GM21381 (cell line): ENCODE measurements around the gene FAM217A.
"Not testable (repeated sequence)": the region's sequence is repeated elsewhere in the genome, so short reads cannot be mapped to it uniquely, and the experiment has no call there.

ENCODE experiments used
- ATAC-seq: cut with Tn5 transposase; IDR thresholded peaks from one replicate; pipeline ENCODE4 v1.9.1; 2021; ENCODE audit warnings: mild to moderate bottlenecking, moderate library complexity; ENCODE audit not compliant: unreplicated experiment

The FAM217A gene, protein sequence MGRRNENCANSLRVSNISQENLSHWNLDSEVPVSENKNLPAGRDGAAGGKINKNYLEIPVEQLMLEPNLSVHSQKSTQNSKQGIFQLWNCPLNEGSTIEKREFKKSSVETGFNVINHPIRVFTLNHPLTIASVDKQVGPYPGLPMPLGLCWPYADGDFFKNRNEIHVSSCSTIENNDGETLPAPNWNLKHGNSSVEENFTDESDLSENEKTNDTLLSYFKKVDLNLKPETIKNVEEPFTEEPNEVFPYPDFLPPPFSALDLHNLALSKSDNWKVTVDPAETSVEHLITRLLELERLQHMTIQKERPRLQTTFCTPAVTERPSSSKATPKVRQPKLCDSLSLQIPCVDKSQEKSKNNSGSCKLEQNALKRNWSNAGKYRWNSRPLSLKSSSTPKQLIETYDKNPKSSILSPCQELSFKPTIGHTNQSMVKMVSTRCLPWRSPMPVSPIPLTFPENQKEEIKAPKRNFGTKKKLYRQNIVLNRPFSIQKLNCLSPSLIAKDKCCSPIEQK

DNA sequence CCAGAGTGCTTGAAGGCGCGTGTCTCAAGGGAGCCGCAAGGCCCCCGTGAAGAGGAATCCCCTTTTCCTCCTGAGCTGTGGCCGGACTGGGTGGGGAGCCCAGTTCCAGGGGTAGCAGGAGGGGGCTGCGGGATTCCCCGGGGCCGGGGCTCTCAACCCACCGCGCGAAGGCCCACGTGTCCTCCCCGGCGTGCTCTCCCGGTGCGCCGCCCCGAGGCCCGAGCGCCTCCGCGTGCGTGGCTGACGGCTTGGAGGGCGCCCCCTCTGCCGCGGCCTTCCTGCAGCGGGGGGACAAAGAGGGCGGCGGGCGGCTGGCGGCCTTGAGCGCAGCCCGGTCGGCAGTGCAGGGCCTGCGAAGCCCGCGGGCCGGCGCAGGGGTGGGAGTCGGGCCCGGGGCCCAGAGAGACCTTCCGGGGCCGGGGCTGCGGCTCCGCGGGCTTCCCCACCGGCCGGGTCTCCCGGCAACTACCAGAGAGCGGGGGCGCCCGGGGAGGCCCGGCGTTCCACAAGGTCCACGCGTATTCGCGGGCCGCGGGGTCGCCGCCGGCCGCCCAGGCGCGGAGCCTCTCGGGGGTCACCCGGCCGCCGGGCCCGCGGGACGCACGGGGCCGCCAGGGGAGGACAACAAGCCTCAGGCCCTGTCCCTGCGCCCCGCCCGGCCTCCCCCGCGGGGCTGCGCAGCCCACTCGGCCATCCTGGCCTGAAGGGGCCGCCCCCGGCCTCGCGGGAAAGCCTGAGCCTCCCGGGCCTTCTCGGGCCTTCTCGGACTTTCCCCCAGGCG lies at the start of gene FAM217A:
FAM217A (minus strand) TSS at position 447 of the 781 bp plus-strand sequence. CDS start 1,723 bp downstream, outside the sequence.
- ATAC-seq: no peak

DNA sequence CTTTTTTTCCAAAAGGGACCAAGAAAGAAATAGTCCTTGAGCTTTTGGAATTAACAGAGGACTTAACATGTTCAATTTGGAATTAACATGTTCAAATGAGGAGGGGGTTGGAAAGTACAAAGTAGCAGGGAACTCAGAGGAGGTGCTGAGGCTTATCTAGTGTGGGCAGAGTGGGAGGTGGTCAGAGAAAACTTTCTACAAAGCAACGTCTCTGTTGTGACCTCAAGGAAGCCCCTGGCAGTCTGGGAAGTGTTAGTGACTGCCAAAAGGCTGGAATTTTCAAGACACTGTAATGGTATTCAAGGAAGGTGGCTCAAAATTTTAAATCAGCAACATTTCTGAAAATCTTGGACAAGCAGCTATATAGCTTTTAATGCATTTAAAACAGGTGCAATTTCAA lies 49.1 kb upstream of the FAM217A start:
- no peak for ATAC-seq

DNA sequence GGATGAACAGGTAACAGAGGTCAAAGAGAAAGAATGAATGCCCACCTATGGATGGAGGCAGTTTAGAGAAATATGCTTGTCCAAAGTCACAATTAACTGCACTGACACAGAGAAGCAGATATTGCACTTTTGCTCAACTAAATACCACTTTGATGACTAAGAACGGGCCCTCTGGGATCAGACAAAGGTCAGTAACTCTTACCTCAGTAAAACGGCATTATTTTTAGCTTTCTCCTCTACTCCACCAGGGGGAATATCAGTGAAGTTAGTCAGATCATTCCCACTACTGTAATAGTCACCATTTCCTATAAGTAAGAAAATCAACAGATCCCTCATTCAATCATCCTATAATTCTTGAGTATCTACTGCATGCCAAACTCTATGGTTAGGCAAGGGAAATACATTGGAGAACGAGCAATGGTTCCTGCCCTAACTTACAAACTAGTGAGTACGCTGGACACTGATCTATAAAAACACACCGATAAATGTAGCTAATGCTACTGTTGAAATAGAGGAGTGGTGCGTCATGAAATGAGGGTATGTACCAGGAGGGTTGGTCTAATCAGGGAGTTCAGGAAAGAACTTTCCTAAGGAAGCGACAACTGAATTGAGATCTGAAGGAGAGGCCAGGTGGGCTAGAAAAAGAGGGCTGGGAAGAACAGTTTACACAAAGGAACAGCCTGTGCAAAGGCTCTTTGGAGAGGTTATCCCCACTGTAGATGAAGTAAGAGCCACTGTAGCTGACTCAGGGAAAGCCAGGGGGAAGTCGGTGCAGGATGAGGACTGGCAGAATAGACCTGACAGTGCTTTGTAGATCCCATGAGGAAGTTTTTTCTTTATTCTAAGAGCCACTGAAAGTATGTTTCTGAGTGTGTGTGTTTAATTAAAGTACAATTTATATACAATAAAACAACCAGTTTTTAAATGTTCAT lies 47.3 kb upstream of the FAM217A start:
- no peak for ATAC-seq

- no peak for ATAC-seq
Observed at GRCh38 chr6:4125500-4125899, 46.6 kb upstream of the FAM217A start.

GRCh38 chr6:4124351-4124750 lies 45.4 kb upstream of the FAM217A start:
- ATAC-seq: no peak

DNA sequence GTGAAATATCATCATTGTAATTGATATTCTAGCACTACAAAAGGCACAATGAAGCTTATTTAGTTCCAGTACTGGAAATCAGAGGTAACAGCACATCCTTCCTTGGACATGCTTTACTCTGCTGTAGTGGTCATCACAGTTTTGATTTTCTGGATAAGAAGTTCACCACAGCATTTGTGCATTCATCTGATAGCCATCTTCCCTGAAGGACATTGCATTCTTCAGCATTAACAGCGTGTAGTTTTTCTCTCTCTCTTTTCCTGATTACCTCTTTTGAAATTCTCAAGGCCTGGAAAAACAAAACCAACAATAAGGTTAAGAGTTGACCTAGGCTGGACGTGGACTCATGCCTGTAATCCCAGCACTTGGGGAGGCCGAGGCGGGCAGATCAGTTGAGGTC lies 36.8 kb upstream of the FAM217A start:
- no peak for ATAC-seq

DNA sequence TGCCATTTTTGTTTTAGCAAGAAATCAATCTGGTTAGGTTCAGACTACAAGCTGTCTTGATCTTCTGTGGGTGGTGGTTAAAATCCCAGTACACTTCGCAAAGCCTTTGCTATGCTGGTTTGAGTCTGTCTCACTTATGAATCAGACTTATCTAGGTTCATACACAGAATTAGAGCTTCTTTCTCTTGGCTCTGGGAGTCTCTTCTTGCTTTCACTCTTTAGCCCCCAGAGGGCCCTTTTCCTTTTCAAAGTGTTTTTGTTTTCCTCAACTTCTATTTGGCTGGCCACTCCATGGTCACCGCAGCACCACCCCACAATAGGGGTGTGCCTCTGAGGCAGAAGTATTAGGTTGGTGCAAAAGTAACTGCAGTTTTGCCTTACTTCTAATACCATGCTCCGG lies 35.2 kb upstream of the FAM217A start:
- ATAC-seq: no peak

GRCh38 chr6:4113649-4114048 lies 34.7 kb upstream of the FAM217A start:
- ATAC-seq: no peak

GRCh38 chr6:4112366-4112765 lies 33.4 kb upstream of the FAM217A start:
- no peak for ATAC-seq

DNA sequence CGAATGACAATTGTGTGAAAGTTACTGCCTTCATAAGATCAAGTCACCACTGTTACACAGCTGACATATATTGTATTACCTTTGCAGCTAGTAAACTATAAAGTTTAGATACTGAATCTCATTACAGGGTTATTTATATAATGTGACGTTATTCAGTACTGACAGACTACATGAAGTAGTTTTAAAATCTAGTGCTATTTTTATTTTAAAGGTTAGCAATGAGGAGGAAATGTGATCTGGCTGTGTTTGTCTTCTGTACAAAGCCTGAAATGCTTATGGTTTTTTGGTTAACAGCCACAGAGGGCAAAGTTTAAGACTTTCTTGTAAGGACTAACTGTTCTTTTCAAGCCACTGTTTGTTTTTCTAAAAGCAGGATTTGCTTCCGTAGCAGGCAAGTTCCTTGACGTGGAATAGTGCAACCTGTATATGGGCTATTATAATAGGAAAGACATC lies 30.5 kb upstream of the FAM217A start:
- not testable (repeated sequence) for ATAC-seq

DNA sequence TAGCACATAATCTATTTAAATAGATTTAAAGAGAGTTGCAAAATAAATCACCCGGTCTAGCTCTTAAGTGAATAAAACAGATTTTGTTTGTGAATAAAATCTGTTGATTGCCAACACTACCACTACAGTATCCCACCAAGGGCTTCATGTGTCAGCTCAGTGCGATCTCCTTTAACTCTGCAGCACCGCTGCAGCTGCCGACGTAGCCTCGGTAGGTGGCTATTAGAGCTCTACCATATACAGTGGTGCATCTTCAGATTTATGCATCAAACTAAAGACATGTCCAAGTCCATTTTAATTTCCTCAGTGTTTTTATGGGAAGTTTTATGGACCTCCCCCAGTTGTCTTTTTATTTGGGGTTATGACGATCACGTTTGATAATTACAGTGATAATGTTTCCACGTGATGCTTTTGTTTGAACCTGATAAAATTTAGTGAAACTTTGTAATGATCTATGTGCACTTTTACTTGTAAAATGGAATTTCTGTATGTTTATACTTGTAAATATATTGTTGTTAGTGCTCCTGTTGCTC lies 29.7 kb upstream of the FAM217A start:
- no peak for ATAC-seq

DNA sequence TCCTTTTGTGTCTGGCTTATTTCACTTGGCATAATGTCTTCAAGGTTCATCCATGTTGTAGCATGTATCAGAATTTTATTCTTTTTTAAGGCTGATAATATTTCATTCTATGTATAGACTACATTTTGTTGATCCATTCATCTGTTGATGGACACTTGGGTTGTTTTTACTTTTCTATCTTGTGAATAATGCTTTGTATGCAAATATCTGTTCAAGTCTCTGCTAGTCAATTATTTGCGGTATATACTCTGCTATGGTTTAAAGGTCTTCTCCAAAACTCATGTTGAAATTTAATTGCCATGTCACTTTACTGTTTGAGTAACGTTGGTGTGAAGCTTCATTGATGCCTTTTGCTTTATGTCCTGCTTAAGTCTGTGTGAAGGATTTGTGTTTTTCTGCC lies 28.9 kb upstream of the FAM217A start:
- ATAC-seq: no peak

- ATAC-seq: no peak
Observed at GRCh38 chr6:4105980-4106536, 27.1 kb upstream of the FAM217A start.

GRCh38 chr6:4103929-4104328 lies 25.0 kb upstream of the FAM217A start:
- ATAC-seq: no peak

- ATAC-seq: no peak
Observed at GRCh38 chr6:4102687-4103244, 23.8 kb upstream of the FAM217A start.

DNA sequence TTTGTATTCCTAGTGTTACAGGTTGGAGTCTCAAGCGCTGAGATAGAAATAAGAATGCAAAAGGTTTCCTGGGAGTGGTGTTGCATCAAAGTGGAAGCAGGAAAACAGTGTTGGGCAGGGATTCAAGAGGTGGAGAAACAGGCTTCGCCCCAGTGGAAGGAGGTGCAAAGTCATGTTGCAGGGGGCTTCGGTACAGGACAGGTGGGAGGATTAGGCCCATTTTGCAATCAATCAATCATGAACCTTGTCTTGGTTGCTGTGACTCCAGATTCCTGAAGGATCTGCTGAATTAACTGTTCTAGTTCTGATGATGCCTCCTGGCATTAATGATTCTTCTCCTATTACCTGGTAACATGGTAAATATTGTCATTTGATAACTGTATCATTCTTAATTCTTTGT lies 22.4 kb upstream of the FAM217A start:
- ATAC-seq: no peak

GRCh38 chr6:4100655-4101054 lies 21.7 kb upstream of the FAM217A start:
- no peak for ATAC-seq

GRCh38 chr6:4093288-4093687 lies 14.4 kb upstream of the FAM217A start:
- ATAC-seq: no peak

GRCh38 chr6:4091941-4092340 lies 13.0 kb upstream of the FAM217A start:
- ATAC-seq: no peak

- not testable (repeated sequence) for ATAC-seq
Observed at GRCh38 chr6:4090043-4090442, 11.1 kb upstream of the FAM217A start.
